Colonic mucosa (tissue), 4 donors: ENCODE results near the gene MTCL1. TPM values are rescaled to one million over a fixed set of nuclear protein-coding genes. Genes with fewer than 3 reads are reported as not detected.

Source experiments
- DNase-seq: peaks from one replicate; pipeline ENCODE4 v3.0.0-alpha.2; 2020
- H3K27ac ChIP-seq: fragments of 200-600 bp; one replicate; pipeline ENCODE4 v1.8.0; 2021
- H3K27me3 ChIP-seq: fragments of 200-600 bp; one replicate; pipeline ENCODE4 v1.8.0; 2021
- H3K36me3 ChIP-seq: fragments of 200-600 bp; one replicate; pipeline ENCODE4 v1.8.0; 2021
- H3K4me1 ChIP-seq: fragments of 200-600 bp; one replicate; pipeline ENCODE4 v1.8.0; 2021; ENCODE audit warnings: mild to moderate bottlenecking
- H3K4me3 ChIP-seq: fragments of 200-600 bp; one replicate; pipeline ENCODE4 v1.8.0; 2021
- H3K9ac ChIP-seq, 2 donors: one replicate each; pipeline ENCODE4 v1.7.0; 2013; ENCODE audit warnings: control low read depth in 2 of 2, low read depth in 2 of 2, low read length in 2 of 2
- H3K9me3 ChIP-seq: fragments of 200-600 bp; one replicate; pipeline ENCODE4 v1.8.0; 2021
- intact Hi-C: fragments of 100-400 bp; cut with DNase I; formaldehyde crosslinking; loops from one replicate; pipeline ENCODE4 v1.14.1; 2022
- total RNA-seq, 2 donors: library from RNA; stranded (reverse); fragmentation: NEBNext Ultra II Directional in 1 of 2; extraction: Animal tissue kit (Norgen Biotek cat#: 25700) in 1 of 2; gene quantifications; one replicate each; pipeline ENCODE4 v1.2.1, GENCODE V29; 2021
- TF ChIP-seq, protein P1 (sequence below): fragments of 200-600 bp; IDR thresholded peaks from one replicate; pipeline ENCODE4 v1.8.0; 2022; ENCODE audit warnings: antibody characterized with exemption, mild to moderate bottlenecking
- donor health status: healthy.
- donor health status: DM: no; HTN: no; CAD: no.
- donor health status: DM: no; HTN: no; CAD: no.

The MTCL1 gene
- total RNA-seq, 2 donors from 2014 or later, result 2.3 to 20.8 TPM

DNA sequence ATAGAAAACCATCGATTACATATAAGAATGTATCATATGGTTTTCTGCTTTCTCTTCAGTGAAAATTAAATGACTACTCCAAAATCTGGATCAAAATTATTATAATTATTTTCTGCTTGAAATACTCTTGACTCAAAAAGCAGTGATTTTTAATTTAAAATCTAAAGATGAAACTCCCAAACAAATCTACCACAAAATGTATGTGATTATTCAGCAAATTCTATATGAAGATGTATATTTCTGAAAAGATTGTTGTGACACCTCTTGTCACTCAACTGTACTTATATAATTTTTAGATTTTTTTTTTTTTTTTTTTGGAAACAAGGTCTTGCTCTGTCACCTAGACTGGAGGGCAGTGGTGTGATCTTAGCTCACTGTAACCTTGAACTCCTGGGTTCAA, 98.6 kb downstream of the MTCL1 start:
- Histone ChIP-seq H3K4me3 (no peak overlapping the region), H3K9me3 (no peaks in the 10 kb centered on the region), H3K27me3 (no peaks in the 10 kb centered on the region), H3K4me1 (peaks cover 4% of the 10 kb centered on the region), H3K9ac (no peak overlapping the region), H3K36me3 (no peaks in the 10 kb centered on the region), H3K27ac (no peak overlapping the region)
- TF ChIP-seq, protein P1, sequence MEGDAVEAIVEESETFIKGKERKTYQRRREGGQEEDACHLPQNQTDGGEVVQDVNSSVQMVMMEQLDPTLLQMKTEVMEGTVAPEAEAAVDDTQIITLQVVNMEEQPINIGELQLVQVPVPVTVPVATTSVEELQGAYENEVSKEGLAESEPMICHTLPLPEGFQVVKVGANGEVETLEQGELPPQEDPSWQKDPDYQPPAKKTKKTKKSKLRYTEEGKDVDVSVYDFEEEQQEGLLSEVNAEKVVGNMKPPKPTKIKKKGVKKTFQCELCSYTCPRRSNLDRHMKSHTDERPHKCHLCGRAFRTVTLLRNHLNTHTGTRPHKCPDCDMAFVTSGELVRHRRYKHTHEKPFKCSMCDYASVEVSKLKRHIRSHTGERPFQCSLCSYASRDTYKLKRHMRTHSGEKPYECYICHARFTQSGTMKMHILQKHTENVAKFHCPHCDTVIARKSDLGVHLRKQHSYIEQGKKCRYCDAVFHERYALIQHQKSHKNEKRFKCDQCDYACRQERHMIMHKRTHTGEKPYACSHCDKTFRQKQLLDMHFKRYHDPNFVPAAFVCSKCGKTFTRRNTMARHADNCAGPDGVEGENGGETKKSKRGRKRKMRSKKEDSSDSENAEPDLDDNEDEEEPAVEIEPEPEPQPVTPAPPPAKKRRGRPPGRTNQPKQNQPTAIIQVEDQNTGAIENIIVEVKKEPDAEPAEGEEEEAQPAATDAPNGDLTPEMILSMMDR, result no peak
- DNase-seq, result no peak
- intact Hi-C loops, result no loop called here

DNA sequence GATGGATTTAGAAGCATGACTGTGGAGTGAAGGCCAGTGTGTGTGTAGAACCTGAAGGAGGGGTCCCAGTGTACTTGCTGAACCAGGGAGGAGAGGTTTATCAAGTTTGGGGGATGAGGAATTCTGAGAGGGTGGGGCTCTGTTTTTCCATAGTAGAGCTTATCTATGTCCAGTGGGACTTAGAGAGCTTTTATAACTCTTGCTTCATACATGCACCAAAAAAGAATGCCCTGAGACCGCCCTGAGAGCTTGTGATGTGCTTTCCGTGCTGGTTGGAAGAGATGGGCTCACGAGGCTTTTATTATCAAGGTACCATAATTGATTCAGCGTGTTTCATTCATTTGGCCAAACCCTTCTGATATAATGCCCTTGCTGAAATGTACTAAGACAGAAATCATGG, 100.2 kb downstream of the MTCL1 start:
- Histone ChIP-seq H3K4me3 (no peak overlapping the region), H3K9ac (no peak overlapping the region), H3K27ac (no peak overlapping the region), H3K9me3 (no peaks in the 10 kb centered on the region), H3K27me3 (no peaks in the 10 kb centered on the region), H3K36me3 (no peaks in the 10 kb centered on the region), H3K4me1 (no peaks in the 10 kb centered on the region)
- no peak for DNase-seq
- intact Hi-C loops, result no loop called here
- TF ChIP-seq, protein P1, result no peak

DNA sequence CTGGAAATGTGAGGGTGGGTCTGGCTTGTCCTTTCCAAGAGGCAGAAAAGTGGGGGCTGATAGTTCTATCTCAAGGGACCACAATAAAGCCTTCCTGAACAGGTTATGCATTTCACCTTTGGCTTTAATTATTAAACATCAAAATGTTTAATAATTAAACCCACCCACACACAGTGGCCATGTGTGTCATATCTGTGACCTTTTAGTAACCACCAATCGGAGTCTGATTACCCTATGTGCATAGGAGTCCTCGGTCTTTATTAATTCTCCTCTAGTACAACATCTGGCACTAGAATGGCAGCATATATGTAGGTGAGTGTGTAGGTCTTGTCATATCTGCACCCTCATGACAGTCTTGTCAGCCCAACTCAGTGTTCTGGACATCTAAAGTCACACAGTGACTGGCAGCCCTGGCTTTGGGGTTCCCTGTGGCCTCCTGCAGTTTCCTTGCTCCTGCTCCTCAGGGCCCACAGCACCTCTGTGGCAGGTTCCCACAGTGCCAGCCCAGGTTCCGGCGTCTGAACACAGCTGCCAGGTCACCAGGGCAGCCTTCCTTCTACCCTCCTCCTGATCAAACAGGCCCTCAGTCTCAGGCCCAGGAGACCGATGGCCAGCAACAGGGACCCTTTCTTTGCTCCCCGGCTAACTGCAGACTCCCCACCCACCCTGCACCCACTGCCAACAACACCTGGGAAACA, 100.9 kb downstream of the MTCL1 start:
- no peak overlapping the region for H3K27ac ChIP-seq
- TF ChIP-seq, protein P1, result no peak
- intact Hi-C loops, result no loop called here
- no peak for DNase-seq
- no peaks in the 10 kb centered on the region for H3K9me3 ChIP-seq
- H3K36me3 ChIP-seq, result no peaks in the 10 kb centered on the region
- no peak overlapping the region for H3K9ac ChIP-seq
- H3K27me3 ChIP-seq, result no peaks in the 10 kb centered on the region
- no peaks in the 10 kb centered on the region for H3K4me1 ChIP-seq
- H3K4me3 ChIP-seq, result no peak overlapping the region

DNA sequence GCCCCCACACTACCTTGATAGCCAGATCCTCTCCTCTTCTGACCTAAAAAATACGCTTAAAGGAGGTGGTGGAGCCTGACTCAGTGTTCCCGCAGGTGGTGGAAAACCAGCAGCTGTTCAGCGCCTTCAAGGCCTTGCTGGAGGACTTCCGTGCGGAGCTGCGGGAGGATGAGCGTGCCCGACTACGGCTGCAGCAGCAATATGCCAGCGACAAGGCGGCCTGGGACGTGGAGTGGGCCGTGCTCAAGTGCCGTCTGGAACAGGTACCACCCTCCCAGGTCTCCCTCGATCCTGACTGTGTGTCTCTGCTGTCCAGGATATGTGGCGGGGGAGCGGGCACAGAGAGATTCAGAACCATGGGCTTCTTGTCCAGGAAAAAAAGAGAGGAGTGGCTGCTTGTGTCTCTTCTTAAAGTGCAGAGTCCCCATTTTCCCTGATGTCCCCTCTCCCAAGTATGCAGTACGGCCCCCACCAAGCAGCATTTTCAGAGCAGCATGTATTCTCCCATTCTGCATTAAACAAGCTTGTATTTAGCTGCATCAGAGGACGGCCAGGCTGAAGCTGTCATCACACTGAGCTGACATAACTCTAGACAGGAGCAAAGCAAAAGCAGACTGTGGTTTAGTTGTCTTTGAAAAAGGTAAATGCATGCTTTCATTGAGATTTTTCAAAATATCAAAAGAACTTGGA, 101.6 kb downstream of the MTCL1 start:
- Histone ChIP-seq H3K4me3 (no peak overlapping the region), H3K36me3 (no peaks in the 10 kb centered on the region), H3K4me1 (no peaks in the 10 kb centered on the region), H3K9ac (no peak overlapping the region), H3K9me3 (no peaks in the 10 kb centered on the region), H3K27me3 (no peaks in the 10 kb centered on the region), H3K27ac (no peak overlapping the region)
- TF ChIP-seq, protein P1, result no peak
- DNase-seq, result no peak
- intact Hi-C loops, result no loop called here

DNA sequence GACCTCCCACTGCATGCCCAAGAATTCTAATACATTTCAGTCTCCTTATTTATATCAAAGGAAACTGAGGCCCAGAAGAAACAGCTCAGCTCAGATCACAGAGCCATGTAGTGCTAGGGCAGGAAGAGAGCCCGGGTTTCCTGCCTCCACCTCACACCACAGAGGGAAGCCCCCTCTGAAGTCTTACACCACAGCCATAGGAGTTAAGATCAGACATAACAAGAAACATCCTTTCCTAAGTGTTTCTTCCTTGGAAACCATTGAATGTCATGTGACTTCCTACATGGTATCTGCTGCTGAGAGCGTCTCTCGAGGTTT, 102.1 kb downstream of the MTCL1 start:
- Histone ChIP-seq H3K36me3 (no peaks in the 10 kb centered on the region), H3K9me3 (no peaks in the 10 kb centered on the region), H3K27me3 (no peaks in the 10 kb centered on the region), H3K9ac (no peak overlapping the region), H3K27ac (no peak overlapping the region), H3K4me3 (no peak overlapping the region), H3K4me1 (no peaks in the 10 kb centered on the region)
- DNase-seq, result no peak
- TF ChIP-seq, protein P1, result no peak
- intact Hi-C loops, result no loop called here
